ENCODE measurements around the gene MAML2. TPM values are rescaled to one million over a fixed set of nuclear protein-coding genes. Genes with fewer than 3 reads are reported as not detected.

The MAML2 gene
- total RNA-seq, 4 donors from 2014 or later = 20.0 to 33.7 (median 23.2) TPM

GRCh38 chr11:96044311-96044710 is 298.7 kb downstream of the MAML2 start:
- DNase-seq (ENCODE audit: extremely low spot score) = no peak
- H3K4me3 ChIP-seq = no peak overlapping the region
- H3K27me3 ChIP-seq = no peaks in the 10 kb centered on the region
- H3K27ac ChIP-seq (replicated peaks in 1 of 4) = no peak overlapping the region
- H3K4me1 ChIP-seq = peaks cover 6 to 24% (median 22%) of the 10 kb centered on the region in 4 donors
- H3K9me3 ChIP-seq = no peaks in the 10 kb centered on the region
- intact Hi-C loops (cut with DNase I) = no loop called here
- no peaks in the 10 kb centered on the region for H3K36me3 ChIP-seq
- TF ChIP-seq CTCF (IDR thresholded peaks at IDR 0.05) (no peak), EP300 (IDR thresholded peaks at IDR 0.05) (no peak), POLR2AphosphoS5 (IDR thresholded peaks at IDR 0.05) (no peak), POLR2A (IDR thresholded peaks at IDR 0.05; ENCODE audit: low read depth) (no peak)

DNA sequence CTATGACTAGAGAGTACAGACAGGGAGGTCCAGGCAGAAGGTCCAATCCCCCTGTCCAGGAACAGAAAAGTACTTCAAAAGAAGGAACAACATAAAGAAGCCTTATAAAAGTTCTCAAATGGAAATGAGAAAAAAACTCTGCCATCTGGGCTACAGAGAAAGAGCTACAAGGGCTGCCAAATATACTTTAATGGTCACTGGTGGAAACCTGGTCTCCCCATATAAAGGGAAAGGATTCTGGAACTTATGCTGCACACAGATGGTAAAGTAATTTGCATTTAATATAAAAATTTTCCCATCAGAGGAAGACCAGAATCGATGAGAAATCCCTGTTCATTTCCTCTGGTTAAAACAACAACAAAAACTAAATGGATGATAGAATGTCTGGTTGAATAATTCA is 299.7 kb downstream of the MAML2 start:
- TF ChIP-seq POLR2A (IDR thresholded peaks at IDR 0.05; ENCODE audit: low read depth) (no peak), EP300 (IDR thresholded peaks at IDR 0.05) (no peak), POLR2AphosphoS5 (IDR thresholded peaks at IDR 0.05) (no peak), CTCF (IDR thresholded peaks at IDR 0.05) (no peak)
- H3K4me1 ChIP-seq = peaks cover 6 to 24% (median 22%) of the 10 kb centered on the region in 4 donors
- no peak overlapping the region for H3K4me3 ChIP-seq
- DNase-seq (ENCODE audit: extremely low spot score) = no peak
- no peak overlapping the region for H3K27ac ChIP-seq (replicated peaks in 1 of 4)
- intact Hi-C loops (cut with DNase I) = no loop called here
- H3K36me3 ChIP-seq = no peaks in the 10 kb centered on the region
- H3K9me3 ChIP-seq = no peaks in the 10 kb centered on the region
- H3K27me3 ChIP-seq = no peaks in the 10 kb centered on the region
- WGBS = 59% methylated on average over 1 of the region's 1 CpG

DNA sequence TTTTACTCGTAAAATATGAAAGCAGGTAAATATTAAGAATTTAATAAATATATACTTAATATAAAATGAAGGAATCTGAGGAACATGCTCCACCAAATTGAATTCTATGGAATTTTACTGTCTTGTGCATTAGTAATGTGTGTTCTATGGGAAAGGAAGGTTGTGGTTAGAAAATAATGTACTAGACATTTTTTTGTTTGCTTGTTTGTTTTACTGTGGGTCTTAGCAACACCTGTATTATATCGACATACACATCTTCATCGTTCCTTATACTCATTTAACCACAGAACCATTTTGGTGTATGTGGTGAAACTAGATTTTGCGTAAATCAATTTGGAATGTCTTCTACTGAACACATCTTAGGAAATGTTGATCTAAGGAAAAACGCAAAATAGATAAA is 304.9 kb downstream of the MAML2 start:
- Histone ChIP-seq H3K36me3 (no peaks in the 10 kb centered on the region), H3K4me1 (peaks cover 0 to 15% (median 8%) of the 10 kb centered on the region in 4 donors), H3K4me3 (no peak overlapping the region), H3K9me3 (no peaks in the 10 kb centered on the region), H3K27me3 (no peaks in the 10 kb centered on the region), H3K27ac (replicated peaks in 1 of 4) (no peak overlapping the region)
- intact Hi-C loops (cut with DNase I) = no loop called here
- no peak for DNase-seq (ENCODE audit: extremely low spot score)
- 83% methylated on average over 5 of the region's 5 CpGs for WGBS
- no peak for TF ChIP-seq POLR2A (IDR thresholded peaks at IDR 0.05; ENCODE audit: low read depth)
- no peak for TF ChIP-seq EP300 (IDR thresholded peaks at IDR 0.05)
- no peak for TF ChIP-seq POLR2AphosphoS5 (IDR thresholded peaks at IDR 0.05)
- TF ChIP-seq CTCF (IDR thresholded peaks at IDR 0.05) = no peak

- H3K27ac ChIP-seq (replicated peaks in 1 of 4) = no peak overlapping the region
- H3K9me3 ChIP-seq = no peaks in the 10 kb centered on the region
- TF ChIP-seq POLR2AphosphoS5 (IDR thresholded peaks at IDR 0.05) = no peak
- TF ChIP-seq EP300 (IDR thresholded peaks at IDR 0.05) = no peak
- no peak for TF ChIP-seq POLR2A (IDR thresholded peaks at IDR 0.05; ENCODE audit: low read depth)
- no peak for TF ChIP-seq CTCF (IDR thresholded peaks at IDR 0.05)
- no peaks in the 10 kb centered on the region for H3K36me3 ChIP-seq
- no peak for DNase-seq (ENCODE audit: extremely low spot score)
- H3K4me1 ChIP-seq = peaks cover 0 to 15% (median 8%) of the 10 kb centered on the region in 4 donors
- no peak overlapping the region for H3K4me3 ChIP-seq
- WGBS = 56% methylated on average over 4 of the region's 4 CpGs
- H3K27me3 ChIP-seq = no peaks in the 10 kb centered on the region
- intact Hi-C loops (cut with DNase I) = no loop called here
These were observed 305.5 kb downstream of the MAML2 start for GRCh38 chr11:96037405-96037949.

DNA sequence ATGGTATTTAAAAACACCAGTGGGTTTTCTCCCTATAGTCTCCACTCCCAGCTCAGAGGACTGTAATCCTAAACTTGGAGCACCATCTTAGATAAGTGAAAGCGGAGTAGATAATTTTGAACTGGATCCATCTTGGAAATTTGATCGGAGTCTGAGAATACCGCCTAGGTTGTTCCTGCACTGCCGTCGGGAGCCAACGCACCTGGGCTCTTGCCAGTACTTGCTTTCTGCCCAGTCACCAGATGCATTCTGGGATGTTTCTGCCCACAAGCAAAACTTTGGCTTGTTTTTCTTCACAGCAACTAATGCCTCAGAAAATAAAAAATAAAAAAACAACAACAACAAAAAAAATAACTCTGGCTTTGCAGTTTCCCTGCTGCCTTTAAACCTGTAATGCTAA is 306.1 kb downstream of the MAML2 start:
- Histone ChIP-seq H3K36me3 (no peaks in the 10 kb centered on the region), H3K4me3 (no peak overlapping the region), H3K4me1 (peaks cover 0 to 15% (median 8%) of the 10 kb centered on the region in 4 donors), H3K9me3 (no peaks in the 10 kb centered on the region), H3K27ac (replicated peaks in 1 of 4) (no peak overlapping the region), H3K27me3 (no peaks in the 10 kb centered on the region)
- WGBS = 73% methylated on average over 6 of the region's 6 CpGs
- TF ChIP-seq EP300 (IDR thresholded peaks at IDR 0.05) = no peak
- no peak for TF ChIP-seq CTCF (IDR thresholded peaks at IDR 0.05)
- TF ChIP-seq POLR2AphosphoS5 (IDR thresholded peaks at IDR 0.05) = no peak
- no peak for TF ChIP-seq POLR2A (IDR thresholded peaks at IDR 0.05; ENCODE audit: low read depth)
- no peak for DNase-seq (ENCODE audit: extremely low spot score)
- intact Hi-C loops (cut with DNase I) = no loop called here

Data from esophagus muscularis mucosa (tissue), 4 donors.